ENCODE results near the gene BAAT. TPM values are rescaled to one million over a fixed set of nuclear protein-coding genes. Genes with fewer than 3 reads are reported as not detected.

The BAAT gene
- total RNA-seq, 3 donors from 2014 or later (not counting 1 experiment from before 2014, with no cell fraction given), result not detected

GRCh38 chr9:101315112-101315450 lies 69.7 kb downstream of the BAAT start:
- Mint-ChIP-seq H3K27ac (no peak overlapping the region), H3K9me3 (no peaks in the 10 kb centered on the region), H3K27me3 (ENCODE audit: low read depth in 2 of 2) (peaks cover 3 to 6% of the 10 kb centered on the region in 2 donors), H3K36me3 (no peaks in the 10 kb centered on the region), H3K4me1 (no peaks in the 10 kb centered on the region), H3K4me3 (no peak overlapping the region)
- Histone ChIP-seq H3K36me3 (ENCODE audit: control insufficient read depth, insufficient read depth, low read length) (no peaks in the 10 kb centered on the region), H3K27ac (ENCODE audit: low read length) (no peak overlapping the region), H3K4me1 (ENCODE audit: control insufficient read depth, insufficient read depth, low read length) (no peaks in the 10 kb centered on the region), H3K9me3 (ENCODE audit: control insufficient read depth, insufficient read depth, low read length) (no peaks in the 10 kb centered on the region), H3K27me3 (ENCODE audit: control insufficient read depth, insufficient read depth, low read length) (no peaks in the 10 kb centered on the region), H3K4me3 (ENCODE audit: low read length) (no peak overlapping the region)
- intact Hi-C loops (cut with micrococcal nuclease), result no loop called here
- TF ChIP-seq CTCF (IDR thresholded peaks at IDR 0.05), result no peak
- DNase-seq, result no peak
- no peak for ATAC-seq
- 79% methylated on average over 1 of the region's 2 CpGs for WGBS (ENCODE audit: insufficient coverage)

- intact Hi-C loops (cut with micrococcal nuclease), result loop anchor here (5.0 kb wide), 1 partner anchor 600 kb away; no protein-coding TSS in a partner anchor
- TF ChIP-seq CTCF (IDR thresholded peaks at IDR 0.05), result no peak
- Histone ChIP-seq H3K4me1 (ENCODE audit: control insufficient read depth, insufficient read depth, low read length) (no peaks in the 10 kb centered on the region), H3K36me3 (ENCODE audit: control insufficient read depth, insufficient read depth, low read length) (no peaks in the 10 kb centered on the region), H3K9me3 (ENCODE audit: control insufficient read depth, insufficient read depth, low read length) (no peaks in the 10 kb centered on the region), H3K27me3 (ENCODE audit: control insufficient read depth, insufficient read depth, low read length) (no peaks in the 10 kb centered on the region), H3K27ac (ENCODE audit: low read length) (no peak overlapping the region), H3K4me3 (ENCODE audit: low read length) (no peak overlapping the region)
- Mint-ChIP-seq H3K9me3 (no peaks in the 10 kb centered on the region), H3K4me1 (no peaks in the 10 kb centered on the region), H3K27me3 (ENCODE audit: low read depth in 2 of 2) (peaks cover 3 to 6% of the 10 kb centered on the region in 2 donors), H3K36me3 (no peaks in the 10 kb centered on the region), H3K27ac (no peak overlapping the region), H3K4me3 (no peak overlapping the region)
- 84% methylated on average over 8 of the region's 8 CpGs for WGBS (ENCODE audit: insufficient coverage)
- ATAC-seq (no peak), DNase-seq (no peak)
Measured at GRCh38 chr9:101312661-101313060, 72.1 kb downstream of the BAAT start.

- peak in 1 of 2 donors; percentile 79 for DNase-seq
- Mint-ChIP-seq H3K4me1 (no peaks in the 10 kb centered on the region), H3K27ac (no peak overlapping the region), H3K36me3 (no peaks in the 10 kb centered on the region), H3K27me3 (ENCODE audit: low read depth in 2 of 2) (peaks cover 3 to 7% of the 10 kb centered on the region in 2 donors), H3K4me3 (no peak overlapping the region), H3K9me3 (no peaks in the 10 kb centered on the region)
- WGBS (ENCODE audit: insufficient coverage), result 23% methylated on average over 4 of the region's 4 CpGs
- H3K36me3 ChIP-seq (ENCODE audit: control insufficient read depth, insufficient read depth, low read length), result no peaks in the 10 kb centered on the region
- H3K9me3 ChIP-seq (ENCODE audit: control insufficient read depth, insufficient read depth, low read length), result no peaks in the 10 kb centered on the region
- no peaks in the 10 kb centered on the region for H3K4me1 ChIP-seq (ENCODE audit: control insufficient read depth, insufficient read depth, low read length)
- H3K27me3 ChIP-seq (ENCODE audit: control insufficient read depth, insufficient read depth, low read length), result no peaks in the 10 kb centered on the region
- no peak overlapping the region for H3K27ac ChIP-seq (ENCODE audit: low read length)
- TF ChIP-seq CTCF (IDR thresholded peaks at IDR 0.05), result peak; percentile 75
- peak; percentile 49 to 72 (median 55) for ATAC-seq
- intact Hi-C loops (cut with micrococcal nuclease), result loop anchor here (5.0 kb wide), 1 partner anchor 600 kb away; no protein-coding TSS in a partner anchor
- no peak overlapping the region for H3K4me3 ChIP-seq (ENCODE audit: low read length)
Measured at GRCh38 chr9:101311758-101312420, 72.9 kb downstream of the BAAT start.

GRCh38 chr9:101311191-101311590 lies 73.6 kb downstream of the BAAT start:
- H3K9me3 ChIP-seq (ENCODE audit: control insufficient read depth, insufficient read depth, low read length), result no peaks in the 10 kb centered on the region
- DNase-seq (no peak), ATAC-seq (no peak)
- Mint-ChIP-seq H3K27me3 (ENCODE audit: low read depth in 2 of 2) (peaks cover 0 to 14% of the 10 kb centered on the region in 2 donors), H3K4me3 (no peak overlapping the region), H3K4me1 (no peaks in the 10 kb centered on the region), H3K36me3 (no peaks in the 10 kb centered on the region), H3K9me3 (no peaks in the 10 kb centered on the region), H3K27ac (no peak overlapping the region)
- TF ChIP-seq CTCF (IDR thresholded peaks at IDR 0.05), result no peak
- H3K4me3 ChIP-seq (ENCODE audit: low read length), result no peak overlapping the region
- intact Hi-C loops (cut with micrococcal nuclease), result loop anchor here (5.0 kb wide), 1 partner anchor 599 kb away; no protein-coding TSS in a partner anchor
- no peaks in the 10 kb centered on the region for H3K36me3 ChIP-seq (ENCODE audit: control insufficient read depth, insufficient read depth, low read length)
- H3K27me3 ChIP-seq (ENCODE audit: control insufficient read depth, insufficient read depth, low read length), result no peaks in the 10 kb centered on the region
- no peak overlapping the region for H3K27ac ChIP-seq (ENCODE audit: low read length)
- no peaks in the 10 kb centered on the region for H3K4me1 ChIP-seq (ENCODE audit: control insufficient read depth, insufficient read depth, low read length)
- no CpG with 5 or more reads among the region's 2 CpGs for WGBS (ENCODE audit: insufficient coverage)
